SKM-1 (cell line): Measurements from ENCODE around the gene POLE4.

Experiments used
- DNase-seq: peaks from one replicate; lab custom pipeline; 2025; ENCODE audit not compliant: unreplicated experiment; lab: John Stamatoyannopoulos, UW

Gene POLE4, protein sequence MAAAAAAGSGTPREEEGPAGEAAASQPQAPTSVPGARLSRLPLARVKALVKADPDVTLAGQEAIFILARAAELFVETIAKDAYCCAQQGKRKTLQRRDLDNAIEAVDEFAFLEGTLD

DNA sequence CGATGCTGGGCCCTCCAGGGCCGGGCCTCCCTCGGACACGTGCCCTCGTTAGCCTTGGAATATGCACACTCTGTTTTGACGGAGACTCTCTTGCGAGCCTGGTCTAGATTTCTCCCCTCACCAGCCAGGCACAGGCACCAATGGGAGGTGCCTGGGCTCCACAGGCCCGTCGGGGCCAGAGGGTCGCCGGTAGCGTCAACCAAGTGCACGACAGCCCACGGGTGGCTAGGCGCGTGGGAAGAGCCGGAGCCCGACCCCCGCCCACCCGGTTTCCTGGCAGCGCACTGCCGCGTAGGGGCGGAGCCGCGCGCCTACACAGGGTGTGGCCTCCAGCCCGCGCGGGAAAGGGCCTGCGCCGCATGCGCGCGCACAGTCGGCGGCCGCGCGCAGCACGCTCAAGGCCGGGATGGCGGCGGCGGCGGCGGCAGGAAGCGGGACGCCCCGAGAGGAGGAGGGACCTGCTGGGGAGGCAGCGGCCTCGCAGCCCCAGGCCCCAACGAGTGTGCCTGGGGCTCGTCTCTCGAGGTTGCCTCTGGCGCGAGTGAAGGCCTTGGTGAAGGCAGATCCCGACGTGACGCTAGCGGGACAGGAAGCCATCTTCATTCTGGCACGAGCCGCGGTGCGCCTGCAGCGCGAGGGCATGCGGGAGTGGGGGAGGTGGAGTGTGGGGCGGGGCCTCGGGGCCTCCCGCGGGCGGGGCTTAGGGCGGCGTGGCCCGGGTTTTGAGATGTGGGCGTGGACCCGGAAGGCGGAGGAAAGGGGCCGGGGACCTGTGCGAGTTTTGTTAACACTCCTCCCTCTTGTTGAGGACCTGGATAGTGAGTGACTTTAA is at the start of gene POLE4:
TSS of gene POLE4 (plus strand) at position 370 of the 832 bp plus-strand sequence. CDS start at position 407, 37 bp downstream.
- DNase-seq, result peak; percentile 63

DNA sequence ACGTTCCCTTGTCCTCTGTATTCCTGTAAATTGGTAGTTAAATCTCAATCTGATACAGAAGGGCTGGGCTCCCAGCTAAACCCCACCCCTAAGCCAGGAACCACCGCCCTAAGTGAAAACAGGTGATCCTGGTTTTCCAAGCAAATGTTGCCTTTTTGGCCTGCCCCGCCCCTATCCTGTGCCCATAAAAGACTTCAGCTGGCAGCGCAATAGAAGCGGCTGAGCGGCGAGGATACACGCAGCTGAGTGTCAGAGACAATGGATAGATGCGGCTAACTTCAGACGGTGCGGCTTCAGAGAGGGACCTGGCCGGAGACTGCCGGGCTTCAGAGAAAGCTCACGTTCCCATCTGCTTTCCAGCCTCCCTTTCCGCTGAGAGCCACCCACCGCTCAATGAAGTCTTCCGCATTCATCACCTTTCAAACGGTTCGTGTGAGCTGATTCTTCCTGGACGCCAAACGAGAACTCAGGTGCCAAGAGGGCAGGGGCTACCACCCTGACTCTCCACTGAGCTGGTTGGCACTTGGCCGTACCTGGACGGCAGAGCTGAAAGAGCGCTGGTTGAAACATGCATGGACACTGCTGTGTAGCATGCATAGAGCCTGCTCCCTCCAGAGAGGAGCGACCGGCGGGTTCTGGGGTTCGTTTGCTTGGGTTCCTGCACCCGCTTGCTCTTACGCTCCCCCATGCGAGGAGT is 49.5 kb upstream of the POLE4 start:
- no peak for DNase-seq

DNA sequence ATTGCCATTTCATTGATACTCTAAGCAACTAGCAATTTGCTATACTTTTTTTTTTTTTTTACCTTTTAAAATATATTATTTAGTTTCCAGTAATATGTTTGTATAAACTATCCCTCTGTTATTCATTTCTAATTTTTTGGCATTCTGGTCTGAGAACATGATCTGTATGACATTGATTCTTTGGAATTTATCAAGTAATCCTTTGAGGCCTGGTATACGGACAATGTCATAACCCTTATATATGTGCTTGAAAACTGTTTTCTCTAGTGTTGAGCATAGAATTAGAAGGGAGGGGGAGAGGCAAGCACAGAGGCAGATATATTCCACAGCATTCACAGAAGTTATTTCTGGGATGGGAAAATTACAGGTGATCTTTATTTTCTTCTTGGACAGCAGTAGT is 48.2 kb upstream of the POLE4 start:
- no peak for DNase-seq

DNA sequence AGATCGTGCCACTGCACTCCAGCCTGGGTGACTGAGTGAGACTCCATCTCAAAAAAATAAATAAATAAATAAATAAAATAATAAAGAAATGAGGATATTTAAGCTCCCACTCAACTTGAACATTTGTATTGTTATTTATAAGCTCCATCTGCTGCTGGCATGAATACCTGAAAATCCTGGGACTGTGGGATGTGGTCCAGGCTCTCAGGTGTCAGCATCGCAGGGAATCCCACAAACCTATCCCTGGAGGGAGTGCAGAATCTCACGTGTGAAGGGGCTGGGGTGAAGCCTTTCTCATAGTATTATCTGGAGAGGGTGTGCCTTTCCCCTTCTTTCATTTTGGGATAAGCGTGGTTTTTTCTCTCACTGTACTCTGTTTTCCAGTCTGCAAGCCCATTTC is 47.4 kb upstream of the POLE4 start:
- no peak for DNase-seq

DNA sequence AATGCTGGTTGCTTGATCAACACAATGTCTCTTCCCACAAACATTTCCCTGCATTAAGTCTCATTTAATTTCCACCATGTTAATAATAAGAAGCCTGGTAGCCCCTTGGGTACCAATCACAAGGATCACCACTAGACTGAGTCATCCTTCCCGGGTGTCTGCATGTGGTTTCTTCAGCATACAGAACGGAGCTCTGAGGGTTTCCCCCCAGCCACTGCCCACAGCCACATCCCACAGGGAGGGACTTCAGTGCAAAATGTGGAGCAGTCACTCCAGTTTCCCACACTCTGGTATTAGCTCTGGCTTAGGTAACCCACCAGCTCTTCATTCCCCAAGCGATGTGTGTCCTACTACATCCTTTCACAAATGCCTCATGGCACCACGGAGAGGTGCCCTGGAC is 42.7 kb upstream of the POLE4 start:
- no peak for DNase-seq

DNA sequence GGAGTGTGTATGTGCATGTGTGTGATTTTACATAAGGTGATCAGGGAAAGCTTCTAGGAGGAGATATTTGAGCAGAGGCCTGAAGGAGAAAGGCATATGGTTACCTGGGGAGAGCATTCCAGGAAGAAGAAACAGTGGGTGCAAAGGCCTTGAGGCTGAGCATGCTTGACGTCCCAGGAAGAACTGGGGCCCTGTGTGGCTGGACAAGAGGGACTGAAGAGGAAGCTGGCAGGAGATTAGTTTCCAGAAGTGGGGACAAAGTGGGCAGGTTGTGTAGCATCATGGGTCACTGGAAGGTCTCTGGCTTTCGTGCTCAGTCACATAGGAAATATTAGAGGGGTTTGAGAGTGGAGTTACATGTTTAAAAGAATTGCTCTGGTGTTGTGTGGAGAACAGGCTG is 42.0 kb upstream of the POLE4 start:
- DNase-seq, result no peak

DNA sequence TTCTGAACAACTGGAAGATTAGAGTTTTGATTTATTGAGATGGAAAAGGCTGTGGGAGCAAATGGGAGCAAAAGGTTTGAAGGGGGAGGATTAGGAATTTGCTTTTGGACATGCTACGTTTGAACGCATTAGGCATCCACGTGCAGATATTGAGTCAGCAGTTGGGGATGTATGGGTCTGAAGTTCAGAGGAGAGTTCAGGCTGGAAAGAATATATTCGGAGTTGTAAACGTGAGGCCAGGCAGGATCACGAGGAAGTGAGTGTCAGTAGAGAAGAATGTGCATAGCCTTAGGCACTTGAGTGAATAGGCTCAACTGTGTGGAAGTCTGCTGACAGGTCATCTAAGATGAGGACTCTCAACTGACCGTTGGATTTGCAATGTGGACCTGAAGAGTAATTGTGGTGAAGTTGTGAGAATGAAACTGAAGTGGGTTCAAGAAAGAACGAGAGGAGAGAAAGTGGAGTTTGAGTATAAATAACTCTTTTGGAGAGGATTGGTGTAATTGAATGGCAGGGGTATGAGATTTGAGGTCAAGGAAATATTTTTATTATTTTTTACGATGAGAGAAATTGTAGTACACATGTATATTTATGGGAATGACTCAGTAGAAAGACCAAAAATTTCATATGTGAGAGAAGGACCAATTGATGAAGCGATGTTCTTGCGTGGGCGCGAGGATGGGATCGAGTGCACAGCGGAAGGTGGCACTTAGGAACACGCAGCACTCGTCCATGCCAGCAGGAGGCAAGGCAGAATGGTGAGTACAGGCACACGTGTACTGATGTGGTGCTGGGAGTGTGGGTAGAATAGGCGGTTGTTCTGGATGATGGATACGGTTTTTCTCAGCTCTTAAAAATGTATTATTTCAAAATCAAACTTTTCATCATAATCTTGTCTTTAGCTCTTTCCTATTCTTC is 40.5 kb upstream of the POLE4 start:
- DNase-seq, result no peak

DNA sequence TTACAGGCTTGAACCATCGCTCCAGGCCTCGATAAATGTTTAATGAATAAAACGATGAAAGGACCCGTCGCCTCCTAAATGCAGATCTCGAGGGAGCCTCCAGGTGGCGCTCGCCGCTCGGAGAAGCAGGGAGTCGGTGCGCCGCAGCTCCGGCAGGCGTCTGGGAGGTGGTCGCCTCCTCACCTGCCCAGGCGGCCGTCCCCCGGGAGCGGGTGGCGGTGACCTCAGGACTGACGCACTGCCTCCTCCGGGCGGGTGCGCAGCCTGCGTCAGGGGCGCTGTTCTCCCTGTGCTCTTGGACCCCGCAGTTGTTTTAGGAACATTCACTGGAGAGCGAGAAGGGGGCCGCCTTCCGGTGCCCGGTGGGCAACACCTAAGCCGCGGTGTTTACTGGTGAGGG is 38.6 kb upstream of the POLE4 start:
- no peak for DNase-seq

DNA sequence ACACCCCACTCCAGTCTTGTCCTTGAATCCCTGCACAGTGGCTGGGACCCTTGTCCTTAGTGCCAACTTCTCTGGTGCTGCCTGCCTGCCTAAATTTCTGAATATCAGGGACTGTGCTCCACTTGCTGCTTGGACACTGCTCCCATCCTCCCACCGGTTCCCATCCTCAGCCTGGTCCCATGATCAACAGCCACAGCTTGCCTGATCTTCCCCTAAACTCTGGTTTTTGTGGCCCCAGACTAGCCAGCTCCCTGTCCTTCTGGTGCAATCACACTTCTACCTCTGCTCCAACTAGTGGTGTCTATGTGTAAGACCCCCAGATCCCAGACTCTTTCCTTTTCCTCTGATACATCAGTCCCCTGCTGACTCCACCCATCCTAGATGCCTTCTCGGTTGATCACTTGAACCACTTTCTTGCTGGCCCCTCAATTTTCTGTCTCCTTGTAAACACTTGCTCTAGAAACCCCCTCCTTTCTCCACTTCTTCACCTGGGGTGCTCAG is 37.2 kb upstream of the POLE4 start:
- no peak for DNase-seq

DNA sequence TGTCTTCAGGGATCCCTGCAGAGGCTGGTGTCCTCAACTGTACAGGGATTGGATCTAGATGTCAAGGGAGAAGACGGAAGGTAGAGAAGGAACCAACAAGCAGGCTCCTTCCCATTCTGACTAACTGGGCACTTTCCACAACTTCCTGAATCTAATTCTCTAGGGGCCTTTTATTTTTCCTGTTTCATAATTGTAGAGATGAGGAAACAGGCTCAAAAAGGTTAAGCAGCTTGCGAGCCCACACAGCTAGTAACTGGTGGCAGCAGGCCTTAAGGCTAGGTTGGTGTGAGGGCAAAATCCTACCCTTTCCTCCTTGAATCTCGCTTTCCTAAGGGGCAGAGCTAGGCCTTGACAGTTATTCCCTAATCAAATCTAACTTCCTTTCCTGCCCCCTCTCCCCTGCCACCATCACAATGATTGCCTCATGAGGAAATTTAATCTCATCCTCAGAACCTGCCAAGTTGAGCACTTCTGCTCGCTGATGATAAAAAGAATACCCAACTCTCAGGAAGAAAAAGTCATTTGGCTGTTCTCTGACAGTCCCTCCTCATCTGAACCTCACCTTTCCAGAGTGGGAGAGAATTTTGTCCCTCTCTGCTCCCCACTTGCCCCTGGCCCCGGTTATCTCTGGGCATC is 35.7 kb upstream of the POLE4 start:
- peak; percentile 85 for DNase-seq

DNA sequence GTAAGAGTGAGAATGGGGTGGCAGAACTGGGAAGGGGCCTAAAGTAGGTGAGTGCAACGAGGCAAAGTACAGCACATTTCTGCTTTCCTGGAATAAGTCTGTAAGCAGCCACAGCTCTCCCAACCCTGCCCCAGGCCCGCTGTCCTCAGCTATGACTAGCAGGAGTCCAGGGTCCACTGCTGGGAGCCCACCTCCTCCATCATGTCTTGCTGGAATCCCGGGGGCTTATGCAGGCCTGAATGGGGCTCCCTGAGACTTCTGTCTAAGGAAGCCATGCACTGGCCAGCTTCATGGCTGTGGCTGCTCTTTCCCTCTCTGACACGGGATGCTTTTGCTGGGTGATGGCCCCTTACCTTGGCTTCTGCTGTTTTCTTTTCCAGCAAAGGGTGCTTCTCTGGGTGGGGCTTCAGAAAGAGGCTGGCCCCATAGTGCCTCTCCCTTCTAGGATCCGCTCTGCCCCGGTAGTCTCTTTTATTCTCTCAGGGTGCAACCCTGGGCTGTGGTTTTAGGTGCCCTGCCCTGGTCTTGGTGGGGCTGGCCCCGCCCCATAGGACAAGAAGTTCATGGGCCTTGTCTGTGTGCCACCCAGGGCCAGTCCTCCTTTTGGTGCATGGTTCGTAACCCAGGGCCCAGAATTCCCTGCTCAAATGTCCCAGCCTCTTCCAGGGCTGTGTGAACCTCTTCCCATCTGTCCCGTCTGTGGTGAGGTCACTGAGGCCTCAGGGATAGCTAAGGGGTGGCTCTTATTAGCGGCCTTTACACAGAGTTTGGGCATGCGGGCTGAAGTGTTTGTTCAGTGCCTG is 33.8 kb upstream of the POLE4 start:
- no peak for DNase-seq

DNA sequence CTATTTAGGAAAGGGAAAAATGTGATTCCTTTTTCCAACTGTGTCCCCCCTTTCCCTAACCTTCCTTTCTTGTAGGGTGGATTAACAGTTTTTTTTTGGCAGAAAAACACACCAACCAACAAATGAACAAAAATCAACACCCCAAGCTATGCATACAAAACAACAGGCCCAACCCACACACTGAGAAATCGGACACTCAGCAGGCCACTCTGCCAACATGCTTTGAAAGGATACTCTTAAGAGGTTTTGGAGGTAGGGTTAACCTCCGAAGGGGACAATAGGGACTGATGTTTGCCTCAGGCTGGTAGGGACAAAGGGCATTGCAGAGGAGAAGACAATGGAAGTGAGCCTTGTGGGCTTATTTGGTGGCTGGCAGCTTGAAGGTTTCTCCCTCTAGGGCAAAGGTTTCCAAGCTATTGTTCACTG is 33.1 kb upstream of the POLE4 start:
- no peak for DNase-seq

DNA sequence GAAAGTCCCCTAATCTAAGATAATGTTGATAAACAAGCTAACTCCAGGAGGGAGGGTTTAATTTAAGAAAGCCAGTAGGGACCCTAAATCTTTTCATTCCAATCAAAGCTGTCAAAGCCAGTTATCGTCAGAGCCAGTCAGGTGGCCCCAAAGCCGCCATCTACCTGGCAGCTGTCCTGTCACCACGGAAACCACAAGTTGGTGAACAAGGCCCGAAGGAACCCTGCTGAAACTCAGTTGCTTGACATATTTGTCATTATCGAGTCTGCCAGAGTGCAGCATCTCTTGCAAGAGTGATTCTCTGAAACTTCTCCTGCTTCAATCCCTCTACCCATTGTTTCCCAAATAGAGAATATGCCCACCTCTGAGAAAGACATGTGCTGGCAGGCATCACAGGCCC is 30.8 kb upstream of the POLE4 start:
- DNase-seq, result no peak

DNA sequence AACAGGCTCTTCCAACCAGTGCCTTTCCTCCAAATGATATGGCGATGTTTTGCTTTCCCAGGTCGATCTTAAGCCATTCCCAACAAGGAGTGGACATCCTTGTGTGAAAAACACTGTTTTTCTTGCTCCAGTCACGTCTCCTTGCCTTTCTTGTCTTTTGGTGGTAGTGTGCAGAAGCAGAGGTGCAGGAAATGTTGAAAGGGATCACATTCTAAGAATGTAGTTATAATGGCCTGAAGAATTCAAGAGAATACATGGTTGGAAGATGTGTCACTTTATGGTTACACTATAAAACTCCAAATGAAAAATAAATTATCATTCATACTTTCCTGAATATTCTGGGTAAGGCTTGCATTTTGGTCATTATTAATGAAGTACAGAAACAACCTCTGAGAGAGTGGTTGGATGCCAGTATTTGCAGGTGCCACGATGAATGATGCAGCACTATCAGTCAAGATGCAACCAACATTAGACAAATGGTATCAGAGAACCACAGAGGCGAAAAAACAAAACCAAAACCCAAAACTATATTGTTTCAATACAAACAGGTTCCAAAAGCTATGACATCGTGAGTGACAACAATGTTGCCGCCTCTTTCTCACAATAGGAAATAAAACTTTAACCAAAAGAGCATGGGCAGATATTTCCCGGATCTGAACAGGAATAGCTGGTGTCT is 27.5 kb upstream of the POLE4 start:
- DNase-seq, result no peak

DNA sequence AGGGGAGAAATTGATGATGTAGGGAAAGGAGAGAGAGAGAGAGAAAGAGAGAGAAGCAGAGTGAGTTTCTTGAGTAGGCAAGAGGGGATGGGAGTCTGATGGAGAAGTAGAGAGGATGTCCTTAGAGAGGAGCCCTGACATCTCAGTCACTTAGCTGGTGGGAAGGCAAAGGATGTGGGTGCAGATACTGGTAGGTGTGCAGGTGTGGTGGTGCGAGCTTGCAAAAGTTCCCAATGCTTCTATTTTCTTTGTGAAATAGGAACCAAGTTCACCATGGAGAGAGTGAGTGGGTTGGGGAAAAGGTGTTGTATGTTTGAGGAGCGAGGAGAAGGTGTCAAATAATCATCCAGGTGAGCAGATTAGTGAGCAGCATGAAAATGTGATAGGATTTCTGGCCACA is 26.5 kb upstream of the POLE4 start:
- no peak for DNase-seq

DNA sequence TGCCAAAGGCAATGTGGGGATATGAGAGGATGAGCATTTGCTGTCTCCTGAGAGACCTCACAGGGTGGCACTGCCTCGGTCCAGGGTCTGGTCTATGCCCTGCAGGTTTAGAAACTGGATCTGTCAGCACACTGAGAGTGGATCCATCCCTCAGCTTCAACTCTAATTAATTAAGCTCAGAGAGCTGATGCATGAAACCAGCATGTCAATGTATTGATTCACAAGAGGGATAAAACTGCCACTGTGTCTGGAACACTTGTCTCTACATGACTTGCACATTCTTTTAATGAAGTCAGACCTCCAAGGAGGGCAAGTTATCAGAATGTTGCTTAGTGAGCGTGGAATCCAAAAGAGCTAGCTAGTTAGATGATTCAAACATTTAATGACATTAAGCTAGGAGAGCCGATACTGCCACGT is 22.5 kb upstream of the POLE4 start:
- no peak for DNase-seq

DNA sequence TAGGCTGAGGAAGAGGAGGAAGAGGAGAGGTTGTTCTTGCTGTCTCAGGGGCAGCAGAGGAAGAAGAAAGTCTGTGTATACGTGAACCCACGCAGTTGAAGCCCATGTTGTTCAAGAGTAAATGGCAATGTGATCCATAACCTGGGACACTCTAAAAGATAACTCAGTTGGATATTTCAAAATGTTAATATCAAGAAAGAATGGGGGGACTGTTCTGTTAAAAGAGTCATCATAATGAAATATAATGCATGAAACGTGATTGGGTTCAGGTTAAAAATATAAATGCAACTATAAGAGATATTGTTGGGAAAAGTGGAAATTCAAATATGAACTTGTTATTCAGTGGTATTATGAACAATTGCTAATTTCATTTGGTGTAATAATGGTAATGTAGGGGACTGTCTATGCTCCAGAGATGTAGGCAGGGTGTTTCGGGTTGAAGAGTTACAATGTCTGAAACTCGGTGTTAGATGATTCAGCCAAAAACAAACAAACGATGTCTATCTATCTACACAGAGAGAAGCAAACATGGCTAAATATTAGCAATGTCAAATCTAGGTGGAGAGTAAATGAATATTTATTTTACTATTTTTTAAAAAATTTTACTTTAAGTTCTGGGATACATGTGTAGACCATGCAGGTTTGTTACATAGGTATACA is 21.1 kb upstream of the POLE4 start:
- no peak for DNase-seq

DNA sequence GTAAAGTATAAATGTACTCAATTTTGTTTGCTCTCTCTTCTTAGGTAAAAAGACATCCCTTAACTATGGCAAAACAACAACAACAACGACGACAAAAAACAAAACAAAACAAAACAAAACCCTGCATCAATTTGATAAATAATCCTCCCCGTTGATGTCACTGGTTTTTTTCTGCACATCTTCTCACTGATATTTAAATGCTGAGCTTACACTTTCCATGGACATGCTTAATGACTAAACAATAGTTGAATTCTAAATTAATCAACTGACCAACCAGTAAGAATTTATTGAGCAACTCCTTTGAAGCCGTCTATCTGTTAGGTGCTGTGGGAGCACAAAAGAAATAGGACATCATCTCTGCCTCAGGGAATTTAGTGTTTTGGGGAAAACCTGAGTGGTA is 20.2 kb upstream of the POLE4 start:
- no peak for DNase-seq
